Neuronal stem cell (in vitro differentiated cells): ENCODE measurements around the gene PCMTD2.

Experiments used
- DNase-seq: peaks from one replicate; pipeline ENCODE4 v3.0.0-alpha.2; 2013; ENCODE audit warnings: low spot score
- H2AFZ ChIP-seq: one replicate; pipeline ENCODE4 v1.6.1; 2013; ENCODE audit warnings: mild to moderate bottlenecking, low read length, inconsistent platforms
- H2AK5ac ChIP-seq: 2 replicates; pipeline ENCODE4 v1.6.1; 2013; ENCODE audit warnings: low read depth, mild to moderate bottlenecking, inconsistent platforms, low read length, moderate library complexity, mixed read lengths
- H2BK120ac ChIP-seq: 2 replicates; pipeline ENCODE4 v1.6.1; 2013; ENCODE audit warnings: low read depth, mild to moderate bottlenecking, inconsistent platforms, low read length, moderate library complexity, mixed read lengths
- H2BK12ac ChIP-seq: one replicate; pipeline ENCODE4 v1.6.1; 2013; ENCODE audit warnings: low read length, inconsistent platforms
- H2BK15ac ChIP-seq: 2 replicates; pipeline ENCODE4 v1.6.1; 2013; ENCODE audit warnings: mild to moderate bottlenecking, low read length, inconsistent platforms, mixed read lengths
- H2BK5ac ChIP-seq: one replicate; pipeline ENCODE4 v1.6.1; 2013; ENCODE audit warnings: inconsistent platforms, mild to moderate bottlenecking, low read length, moderate library complexity
- H3K14ac ChIP-seq: one replicate; pipeline ENCODE4 v1.6.1; 2013; ENCODE audit warnings: low read length, inconsistent platforms
- H3K18ac ChIP-seq: 2 replicates; pipeline ENCODE4 v1.6.1; 2013; ENCODE audit warnings: low read length, inconsistent platforms
- H3K23ac ChIP-seq: 2 replicates; pipeline ENCODE4 v1.6.1; 2013; ENCODE audit warnings: low read depth, mild to moderate bottlenecking, mixed read lengths, low read length, inconsistent platforms; ENCODE audit not compliant: poor library complexity
- H3K27ac ChIP-seq: replicated peaks from 3 replicates; pipeline ENCODE4 v1.5.1; 2013; ENCODE audit warnings: low read length, inconsistent platforms
- H3K27me3 ChIP-seq, 3 experiments: 2 replicates each; pipeline ENCODE4 v1.6.1; 2013; ENCODE audit warnings: low read length in 3 of 3, mild to moderate bottlenecking in 2 of 3, inconsistent platforms in 1 of 3, low read depth in 1 of 3, mixed read lengths in 1 of 3, moderate library complexity in 1 of 3; ENCODE audit not compliant: control insufficient read depth in 3 of 3, insufficient read depth in 3 of 3
- H3K36me3 ChIP-seq, 2 donors: replicated peaks in 1 of 2; 2 replicates each; pipeline ENCODE4 v1.6.1; 2013; ENCODE audit warnings: low read length in 2 of 2; ENCODE audit not compliant: control insufficient read depth in 2 of 2, insufficient read depth in 2 of 2
- H3K4ac ChIP-seq: 2 replicates; pipeline ENCODE4 v1.6.1; 2013; ENCODE audit warnings: inconsistent platforms, mild to moderate bottlenecking, low read length, moderate library complexity
- H3K4me1 ChIP-seq, 2 donors: 1 replicate in 1 of 2; 2 replicates in 1 of 2; pipeline ENCODE4 v1.6.1; 2013; ENCODE audit warnings: low read length in 2 of 2, low read depth in 1 of 2; ENCODE audit not compliant: control insufficient read depth in 2 of 2, insufficient read depth in 1 of 2
- H3K4me2 ChIP-seq: one replicate; pipeline ENCODE4 v1.6.1; 2013; ENCODE audit warnings: mild to moderate bottlenecking, low read length, inconsistent platforms; ENCODE audit not compliant: insufficient read depth, poor library complexity, severe bottlenecking
- H3K4me3 ChIP-seq, 2 donors: 2 replicates each; pipeline ENCODE4 v1.5.1; 2013; ENCODE audit warnings: low read length in 2 of 2, mild to moderate bottlenecking in 2 of 2, inconsistent platforms in 1 of 2, moderate library complexity in 1 of 2
- H3K79me1 ChIP-seq: one replicate; pipeline ENCODE4 v1.6.1; 2013; ENCODE audit warnings: low read depth, mild to moderate bottlenecking, inconsistent platforms, low read length, moderate library complexity
- H3K9ac ChIP-seq: one replicate; pipeline ENCODE4 v1.6.1; 2013; ENCODE audit warnings: mild to moderate bottlenecking, low read depth, low read length, inconsistent platforms; ENCODE audit not compliant: poor library complexity
- H3K9me3 ChIP-seq, 2 donors: replicated peaks in 1 of 2; 2 replicates each; pipeline versions ENCODE3 to v1.6.1; 2013; ENCODE audit warnings: low read length in 2 of 2, mild to moderate bottlenecking in 2 of 2, inconsistent platforms in 1 of 2, low read depth in 1 of 2, mixed read lengths in 1 of 2, moderate library complexity in 1 of 2; ENCODE audit not compliant: control insufficient read depth in 2 of 2, insufficient read depth in 1 of 2
- H4K8ac ChIP-seq: one replicate; pipeline ENCODE4 v1.6.1; 2013; ENCODE audit warnings: low read depth, mild to moderate bottlenecking, inconsistent platforms, low read length, moderate library complexity
- H4K91ac ChIP-seq: one replicate; pipeline ENCODE4 v1.6.1; 2013; ENCODE audit warnings: low read length, low read depth, mild to moderate bottlenecking, inconsistent platforms; ENCODE audit not compliant: poor library complexity
- WGBS, 2 donors: extraction: QIAGEN DNeasy Blood & Tissue Kit; methylation state at CpG; one replicate each; pipeline ENCODE4 v1.1.7; 2013; ENCODE audit warnings: missing lambda C conversion rate in 2 of 2, mixed read lengths in 1 of 2; ENCODE audit not compliant: insufficient read length in 2 of 2, insufficient replicate concordance in 1 of 2; ENCODE audit errors: extremely low coverage in 2 of 2; 5-methylcytosine and 5-hydroxymethylcytosine counted together

The PCMTD2 gene

DNA sequence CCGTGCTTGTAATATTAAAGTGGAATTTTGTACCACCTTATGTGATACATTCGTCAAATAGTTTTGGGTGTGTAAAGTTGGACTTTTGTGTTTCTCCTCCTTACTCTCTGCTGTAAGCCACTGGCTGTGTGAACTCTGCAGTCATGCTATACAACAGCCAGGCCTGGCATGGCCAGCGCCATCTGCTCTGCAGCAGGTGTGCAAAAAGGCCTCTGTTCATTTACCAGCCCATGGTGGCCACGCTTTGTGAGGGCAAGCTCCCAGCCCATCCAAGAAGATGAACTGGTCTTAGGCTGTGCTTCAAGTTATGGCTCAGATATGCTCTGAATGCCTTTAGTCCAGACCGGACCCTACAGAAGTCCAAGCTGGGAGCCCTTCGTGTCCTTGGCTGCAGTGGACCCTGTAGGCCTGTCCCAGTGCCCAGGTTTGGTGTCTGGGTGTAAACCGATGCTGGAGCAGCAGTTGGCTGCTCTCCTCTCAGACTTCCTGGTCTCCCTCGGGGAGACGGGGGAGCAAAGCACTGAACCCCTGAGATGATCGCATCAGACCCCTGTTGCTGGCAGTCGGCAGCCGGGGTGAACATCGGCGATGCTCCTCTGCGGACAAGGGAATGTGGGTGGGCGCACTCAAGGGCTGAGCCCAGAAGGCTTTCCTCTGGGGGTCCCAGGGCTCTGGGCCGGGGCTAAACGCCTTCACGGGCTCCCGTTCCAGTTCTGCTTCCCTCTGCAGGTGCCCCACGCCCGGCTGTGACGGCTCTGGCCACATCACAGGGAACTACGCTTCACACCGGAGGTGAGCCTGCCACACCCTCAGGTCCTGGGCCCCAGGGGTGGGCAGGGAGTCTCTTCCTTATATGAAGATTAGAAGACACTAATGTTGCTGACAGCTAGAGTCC, 28.6 kb upstream of the PCMTD2 start:
- H4K91ac ChIP-seq, result peak overlapping the region; percentile 50
- H3K27ac ChIP-seq, result no peak overlapping the region
- no peaks in the 10 kb centered on the region for H3K79me1 ChIP-seq
- no peak overlapping the region for H2BK12ac ChIP-seq
- no peak overlapping the region for H4K8ac ChIP-seq
- no CpG with 5 or more reads among the region's 25 CpGs for WGBS, 2 donors
- H3K9ac ChIP-seq, result no peak overlapping the region
- H2BK5ac ChIP-seq, result peak overlapping the region; percentile 55
- H2BK120ac ChIP-seq, result no peak overlapping the region
- peak overlapping the region; percentile 46 for H3K18ac ChIP-seq
- H3K27me3 ChIP-seq, result peaks cover 0 to 39% (median 0%) of the 10 kb centered on the region in 3 experiments
- no peak overlapping the region for H3K4me2 ChIP-seq
- H3K4me1 ChIP-seq, result peaks cover 14 to 16% of the 10 kb centered on the region in 2 donors
- no peak overlapping the region for H3K4me3 ChIP-seq
- H3K9me3 ChIP-seq, result no peaks in the 10 kb centered on the region
- no peak for DNase-seq
- H2AFZ ChIP-seq, result no peak overlapping the region
- no peak overlapping the region for H3K23ac ChIP-seq
- H3K14ac ChIP-seq, result no peak overlapping the region
- no peak overlapping the region for H3K4ac ChIP-seq
- no peaks in the 10 kb centered on the region for H3K36me3 ChIP-seq
- H2AK5ac ChIP-seq, result no peak overlapping the region
- peak overlapping the region; percentile 31 for H2BK15ac ChIP-seq

DNA sequence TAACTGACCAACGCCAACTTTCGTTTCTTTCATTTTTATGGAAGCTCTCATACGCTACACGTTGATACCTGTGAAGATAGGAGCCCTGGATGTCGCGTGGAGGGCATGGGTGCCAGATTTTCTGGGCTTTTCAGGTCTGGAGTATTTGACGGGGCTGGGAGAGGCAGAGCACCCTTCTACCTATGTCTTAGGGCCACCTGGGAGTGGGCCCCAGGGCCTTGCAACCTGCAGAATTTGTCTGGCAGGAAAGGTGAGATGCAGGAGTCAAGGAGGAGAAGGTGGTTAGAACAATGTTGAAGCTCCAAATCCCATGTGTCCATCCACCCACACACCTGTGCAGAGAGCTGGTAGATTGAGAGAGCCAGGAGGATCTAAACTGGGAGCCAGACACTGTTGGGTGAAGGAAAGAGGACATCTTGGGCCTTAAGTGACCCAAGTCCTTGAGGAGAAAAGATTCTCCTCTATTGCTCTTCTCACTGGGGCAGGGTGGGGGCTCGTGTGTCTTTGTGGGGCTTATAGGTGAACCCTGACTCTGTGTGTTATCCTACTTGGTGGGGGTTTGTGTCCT, 27.4 kb upstream of the PCMTD2 start:
- Histone ChIP-seq H4K91ac (no peak overlapping the region), H3K14ac (no peak overlapping the region), H3K4me2 (no peak overlapping the region), H3K27ac (no peak overlapping the region), H3K9ac (no peak overlapping the region), H2BK12ac (no peak overlapping the region), H3K18ac (no peak overlapping the region), H4K8ac (no peak overlapping the region), H3K4me3 (no peak overlapping the region), H3K4ac (no peak overlapping the region), H3K27me3 (peaks cover 0 to 33% (median 0%) of the 10 kb centered on the region in 3 experiments), H2BK5ac (no peak overlapping the region), H3K79me1 (no peaks in the 10 kb centered on the region), H3K36me3 (no peaks in the 10 kb centered on the region), H2BK15ac (no peak overlapping the region), H2AFZ (no peak overlapping the region), H2BK120ac (no peak overlapping the region), H3K23ac (no peak overlapping the region), H3K4me1 (peaks cover 12% of the 10 kb centered on the region in 2 donors), H2AK5ac (no peak overlapping the region), H3K9me3 (no peaks in the 10 kb centered on the region)
- WGBS, 2 donors, result no CpG with 5 or more reads among the region's 8 CpGs
- DNase-seq, result no peak

DNA sequence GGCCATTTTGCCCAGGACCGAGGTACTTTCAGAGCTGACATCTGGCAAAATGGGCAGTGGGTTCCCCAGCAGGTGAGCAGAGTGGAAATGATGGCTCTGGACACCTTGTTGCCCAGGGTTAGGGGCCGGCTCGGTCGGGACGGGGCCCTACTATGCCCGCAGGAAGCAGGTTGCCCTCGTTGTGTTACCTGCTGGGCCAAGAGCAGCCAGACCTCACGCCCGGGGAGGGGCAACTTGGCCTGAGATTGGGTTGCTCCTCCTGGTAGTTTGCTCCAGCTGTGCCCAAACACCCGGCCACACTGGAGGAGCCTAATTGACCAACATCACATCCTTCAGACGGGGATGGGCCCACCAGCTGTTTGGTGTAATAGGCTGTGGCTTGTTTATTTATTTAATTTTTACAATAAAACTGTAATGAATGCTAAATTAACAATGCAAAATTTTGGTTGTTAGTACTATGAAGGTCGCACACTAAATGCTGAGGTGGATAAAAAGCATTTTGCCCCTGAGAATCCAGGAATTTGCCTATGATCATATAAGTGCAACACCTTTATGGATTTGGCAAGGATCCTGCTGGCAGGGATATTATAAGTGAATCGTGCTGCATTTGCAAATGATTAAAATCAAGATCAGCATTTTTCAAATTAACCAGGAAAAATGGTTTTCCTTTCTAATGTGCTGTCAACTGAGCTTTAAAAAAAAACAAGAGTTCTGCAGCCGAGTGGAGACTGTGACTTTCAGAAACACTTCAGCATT, 26.6 kb upstream of the PCMTD2 start:
- no peak overlapping the region for H4K8ac ChIP-seq
- no peaks in the 10 kb centered on the region for H3K36me3 ChIP-seq
- H3K4me1 ChIP-seq, result peaks cover 5 to 6% of the 10 kb centered on the region in 2 donors
- no peak overlapping the region for H3K18ac ChIP-seq
- H2AK5ac ChIP-seq, result no peak overlapping the region
- H3K4ac ChIP-seq, result no peak overlapping the region
- WGBS, 2 donors, result no CpG with 5 or more reads among the region's 14 CpGs
- DNase-seq, result no peak
- no peak overlapping the region for H3K14ac ChIP-seq
- H3K79me1 ChIP-seq, result no peaks in the 10 kb centered on the region
- no peak overlapping the region for H2BK120ac ChIP-seq
- H4K91ac ChIP-seq, result no peak overlapping the region
- H3K23ac ChIP-seq, result no peak overlapping the region
- no peak overlapping the region for H2BK5ac ChIP-seq
- H3K9ac ChIP-seq, result no peak overlapping the region
- H2AFZ ChIP-seq, result no peak overlapping the region
- peaks cover 0 to 33% (median 0%) of the 10 kb centered on the region in 3 experiments for H3K27me3 ChIP-seq
- no peak overlapping the region for H3K4me3 ChIP-seq
- no peak overlapping the region for H3K4me2 ChIP-seq
- peaks cover 0 to 3% of the 10 kb centered on the region in 2 donors for H3K9me3 ChIP-seq
- H3K27ac ChIP-seq, result no peak overlapping the region
- H2BK15ac ChIP-seq, result no peak overlapping the region
- no peak overlapping the region for H2BK12ac ChIP-seq
